Chondrocyte (in vitro differentiated cells): ENCODE results near the gene CIAO2A. TPM values are rescaled to one million over a fixed set of nuclear protein-coding genes. Genes with fewer than 3 reads are reported as not detected.

Source experiments
- DNase-seq: peaks from one replicate; pipeline ENCODE4 v3.0.0; 2021; ENCODE audit warnings: mixed read lengths, low spot score
- H3K27ac Mint-ChIP-seq: one replicate; pipeline ENCODE4 v1.8.0; 2021; ENCODE audit warnings: mild to moderate bottlenecking, moderate library complexity, mixed read lengths; ENCODE audit not compliant: unreplicated experiment
- H3K27me3 Mint-ChIP-seq: 2 replicates; pipeline ENCODE4 v1.8.0; 2021; ENCODE audit warnings: low read depth, mixed read lengths
- H3K36me3 Mint-ChIP-seq: 2 replicates; pipeline ENCODE4 v1.8.0; 2021; ENCODE audit warnings: low read depth, mixed read lengths
- H3K4me1 Mint-ChIP-seq: 2 replicates; pipeline ENCODE4 v1.8.0; 2021; ENCODE audit warnings: low read depth, mild to moderate bottlenecking, mixed read lengths
- H3K4me3 Mint-ChIP-seq: one replicate; pipeline ENCODE4 v1.8.0; 2021; ENCODE audit warnings: mild to moderate bottlenecking, moderate library complexity, mixed read lengths; ENCODE audit not compliant: unreplicated experiment
- H3K9me3 Mint-ChIP-seq: 2 replicates; pipeline ENCODE4 v1.8.0; 2021; ENCODE audit warnings: low read depth, mixed read lengths
- CTCF ChIP-seq: fragments of 200-600 bp; sonication (generic); IDR thresholded peaks from 2 replicates; pipeline ENCODE4 v1.5.0; 2021; ENCODE audit warnings: antibody characterized with exemption, mild to moderate bottlenecking, moderate library complexity
- total RNA-seq: library from RNA; stranded (reverse); gene quantifications from 3 replicates; pipeline ENCODE4 v1.2.1, GENCODE V29; 2021

The CIAO2A gene
- total RNA-seq, 1 donor from 2014 or later = 26.3 TPM

GRCh38 chr15:64105113-64105704 is 11.6 kb upstream of the CIAO2A start:
- no peaks in the 10 kb centered on the region for H3K27me3 Mint-ChIP-seq
- H3K9me3 Mint-ChIP-seq = no peaks in the 10 kb centered on the region
- no peak overlapping the region for H3K27ac Mint-ChIP-seq
- no peak overlapping the region for H3K4me3 Mint-ChIP-seq
- no peaks in the 10 kb centered on the region for H3K4me1 Mint-ChIP-seq
- TF ChIP-seq CTCF = no peak
- no peaks in the 10 kb centered on the region for H3K36me3 Mint-ChIP-seq
- no peak for DNase-seq

- Mint-ChIP-seq H3K27me3 (no peaks in the 10 kb centered on the region), H3K4me1 (peaks cover 11% of the 10 kb centered on the region), H3K9me3 (no peaks in the 10 kb centered on the region), H3K36me3 (no peaks in the 10 kb centered on the region), H3K27ac (peak overlapping the region; percentile 3), H3K4me3 (no peak overlapping the region)
- no peak for DNase-seq
- no peak for TF ChIP-seq CTCF
These were observed 8.9 kb upstream of the CIAO2A start for GRCh38 chr15:64102497-64102896.

GRCh38 chr15:64100958-64101357 is 7.3 kb upstream of the CIAO2A start:
- no peak for DNase-seq
- no peak overlapping the region for H3K4me3 Mint-ChIP-seq
- H3K27me3 Mint-ChIP-seq = no peaks in the 10 kb centered on the region

GRCh38 chr15:64099379-64099778 is 5.7 kb upstream of the CIAO2A start:
- TF ChIP-seq CTCF = no peak
- Mint-ChIP-seq H3K27me3 (no peaks in the 10 kb centered on the region), H3K4me1 (peaks cover 33% of the 10 kb centered on the region), H3K27ac (no peak overlapping the region), H3K9me3 (no peaks in the 10 kb centered on the region), H3K36me3 (no peaks in the 10 kb centered on the region), H3K4me3 (no peak overlapping the region)
- no peak for DNase-seq

More at GRCh38 chr15:64100958-64101357, 7.3 kb upstream of the CIAO2A start:
- Mint-ChIP-seq H3K27ac (no peak overlapping the region), H3K4me1 (peaks cover 22% of the 10 kb centered on the region), H3K9me3 (no peaks in the 10 kb centered on the region), H3K36me3 (no peaks in the 10 kb centered on the region)
- TF ChIP-seq CTCF = no peak

GRCh38 chr15:64096668-64097384 is 3.2 kb upstream of the CIAO2A start:
- Mint-ChIP-seq H3K27ac (peak overlapping the region; percentile 98), H3K36me3 (no peaks in the 10 kb centered on the region), H3K27me3 (no peaks in the 10 kb centered on the region), H3K4me1 (peaks cover 52% of the 10 kb centered on the region), H3K4me3 (peak overlapping the region; percentile 93), H3K9me3 (no peaks in the 10 kb centered on the region)
- no peak for DNase-seq
- peak; percentile 50 for TF ChIP-seq CTCF
